AG10803 (cell line): Measurements from ENCODE around the gene MAP3K21.

Experiments used
- DNase-seq: peaks from one replicate; pipeline ENCODE4 v3.0.0; 2010; ENCODE audit warnings: low read depth
- H3K4me3 ChIP-seq: 2 replicates; pipeline ENCODE4 v1.5.1; 2011; ENCODE audit warnings: mild to moderate bottlenecking, low read length, control low read depth
- TF ChIP-seq, protein P1 (sequence below): conservative IDR thresholded peaks from 2 replicates; pipeline ENCODE4 v1.5.1; 2011; ENCODE audit warnings: mild to moderate bottlenecking, low read length, control low read depth, inconsistent platforms

The MAP3K21 gene

DNA sequence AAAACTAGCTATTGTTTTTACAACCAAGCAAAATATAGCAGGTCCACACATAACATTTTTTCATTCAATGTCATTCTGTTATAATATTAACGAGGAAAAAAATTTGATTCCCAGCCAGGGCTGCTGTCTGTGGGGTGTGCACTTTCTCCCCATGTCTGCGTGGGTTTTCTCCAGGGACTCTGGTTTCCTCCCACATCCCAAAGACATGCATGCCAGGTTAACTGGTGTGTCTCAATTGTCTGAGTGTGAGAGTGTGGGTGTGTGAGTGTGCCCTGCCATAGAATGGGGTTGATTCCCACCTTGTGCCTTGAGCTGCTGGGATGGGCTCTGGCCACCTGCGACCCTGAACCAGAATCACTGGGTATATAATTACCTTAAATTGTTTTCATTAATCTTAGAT, 60.1 kb downstream of the MAP3K21 start:
- no peak for DNase-seq
- TF ChIP-seq, protein P1, sequence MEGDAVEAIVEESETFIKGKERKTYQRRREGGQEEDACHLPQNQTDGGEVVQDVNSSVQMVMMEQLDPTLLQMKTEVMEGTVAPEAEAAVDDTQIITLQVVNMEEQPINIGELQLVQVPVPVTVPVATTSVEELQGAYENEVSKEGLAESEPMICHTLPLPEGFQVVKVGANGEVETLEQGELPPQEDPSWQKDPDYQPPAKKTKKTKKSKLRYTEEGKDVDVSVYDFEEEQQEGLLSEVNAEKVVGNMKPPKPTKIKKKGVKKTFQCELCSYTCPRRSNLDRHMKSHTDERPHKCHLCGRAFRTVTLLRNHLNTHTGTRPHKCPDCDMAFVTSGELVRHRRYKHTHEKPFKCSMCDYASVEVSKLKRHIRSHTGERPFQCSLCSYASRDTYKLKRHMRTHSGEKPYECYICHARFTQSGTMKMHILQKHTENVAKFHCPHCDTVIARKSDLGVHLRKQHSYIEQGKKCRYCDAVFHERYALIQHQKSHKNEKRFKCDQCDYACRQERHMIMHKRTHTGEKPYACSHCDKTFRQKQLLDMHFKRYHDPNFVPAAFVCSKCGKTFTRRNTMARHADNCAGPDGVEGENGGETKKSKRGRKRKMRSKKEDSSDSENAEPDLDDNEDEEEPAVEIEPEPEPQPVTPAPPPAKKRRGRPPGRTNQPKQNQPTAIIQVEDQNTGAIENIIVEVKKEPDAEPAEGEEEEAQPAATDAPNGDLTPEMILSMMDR = no peak
- no peak overlapping the region for H3K4me3 ChIP-seq

DNA sequence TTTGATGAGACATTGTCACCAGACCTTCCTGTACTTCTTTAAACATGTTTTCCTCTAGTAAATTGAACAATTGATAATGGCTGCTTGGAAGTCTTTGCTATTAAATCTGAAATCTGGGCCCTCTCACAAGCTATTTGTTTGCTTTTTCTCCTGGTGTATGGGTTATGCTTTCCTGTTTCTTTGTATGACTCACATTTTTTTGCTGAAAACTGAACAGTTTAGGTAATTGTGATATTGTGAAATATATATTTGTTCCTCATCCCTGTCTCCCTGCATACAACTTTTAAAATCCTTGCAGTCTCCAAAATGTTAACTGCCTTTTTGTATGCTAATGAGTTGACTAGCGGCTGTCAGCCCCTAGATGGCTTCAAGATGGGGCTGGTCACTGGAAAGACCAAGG, 61.6 kb downstream of the MAP3K21 start:
- TF ChIP-seq, protein P1 = no peak
- DNase-seq = no peak
- no peak overlapping the region for H3K4me3 ChIP-seq

DNA sequence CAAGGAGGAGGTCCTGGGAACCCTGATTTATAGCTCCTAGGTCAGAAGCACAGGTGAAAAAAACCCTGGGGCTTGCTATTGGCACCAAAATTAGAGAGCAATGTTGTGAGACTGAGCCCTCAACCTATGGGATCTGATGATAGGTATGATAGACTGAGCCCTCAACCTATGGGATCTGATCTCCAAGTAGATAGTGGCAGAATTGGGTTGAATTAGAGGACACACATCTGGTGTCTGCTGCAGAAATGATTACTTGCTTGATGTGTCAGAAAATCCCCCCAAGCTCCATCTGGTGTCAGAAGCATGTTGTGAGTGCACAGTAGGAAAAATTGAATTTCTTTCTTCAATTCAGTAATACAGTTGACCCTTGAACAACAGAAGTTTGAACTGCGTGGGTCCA, 62.4 kb downstream of the MAP3K21 start:
- TF ChIP-seq, protein P1 = no peak
- H3K4me3 ChIP-seq = no peak overlapping the region
- DNase-seq = no peak

- DNase-seq = no peak
- TF ChIP-seq, protein P1 = no peak
- H3K4me3 ChIP-seq = no peak overlapping the region
Measured at GRCh38 chr1:233390842-233391737, 63.6 kb downstream of the MAP3K21 start.

GRCh38 chr1:233393084-233393840, 65.7 kb downstream of the MAP3K21 start:
- no peak overlapping the region for H3K4me3 ChIP-seq
- TF ChIP-seq, protein P1 = no peak
- DNase-seq = no peak

DNA sequence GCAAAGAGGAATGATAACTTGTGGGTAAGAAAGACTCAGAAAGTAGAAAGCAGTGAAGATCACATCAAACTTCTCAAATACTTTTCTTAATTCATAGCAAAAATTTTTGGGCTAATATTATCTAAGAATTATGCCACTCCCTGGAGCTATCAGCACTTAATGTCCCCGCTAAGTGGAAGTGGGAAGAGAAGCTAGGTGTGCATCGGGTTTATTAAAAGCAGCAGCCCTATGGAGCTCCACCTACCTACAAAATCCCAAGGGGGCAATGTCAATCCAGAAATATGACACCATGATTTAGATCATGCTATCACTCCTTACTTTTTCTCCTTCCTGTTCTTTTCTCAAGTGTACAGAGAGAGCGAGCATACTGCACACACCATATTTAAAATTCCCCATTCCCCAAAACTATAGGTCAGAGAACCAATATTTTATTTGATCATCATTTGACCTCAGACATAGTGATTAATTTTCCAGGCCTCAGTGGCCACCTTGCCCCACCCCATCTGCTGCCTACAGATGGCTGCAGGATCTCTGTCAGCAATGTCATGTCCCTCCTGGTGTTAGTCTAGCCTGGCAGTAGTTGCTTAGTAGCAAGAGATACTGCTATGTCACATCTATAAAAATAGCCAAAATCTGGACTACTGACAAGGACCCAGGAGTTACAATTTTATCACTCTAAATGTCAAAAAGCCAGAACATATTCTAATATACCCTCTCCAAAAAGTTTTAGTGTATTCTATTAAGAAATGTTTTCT, 66.6 kb downstream of the MAP3K21 start:
- TF ChIP-seq, protein P1 = no peak
- no peak for DNase-seq

More for the DNA sequence above, 66.6 kb downstream of the MAP3K21 start:
- no peak overlapping the region for H3K4me3 ChIP-seq
